AG04450 (cell line): ENCODE data around the gene PC. TPM values are rescaled to one million over a fixed set of nuclear protein-coding genes. Genes with fewer than 3 reads are reported as not detected.

ENCODE experiments used
- CTCF ChIA-PET: fragments of 300-600, 350-600 bp; formaldehyde crosslinking; extraction: SDS; loops from one replicate; lab custom pipeline; 2022; ENCODE audit warnings: antibody characterized with exemption, inconsistent platforms; lab: Charles Lee
- POLR2A ChIA-PET: fragments of 350-600 bp; formaldehyde crosslinking; extraction: SDS; loops from one replicate; lab custom pipeline; 2021; ENCODE audit warnings: antibody characterized with exemption, inconsistent platforms; lab: Yijun Ruan, JAX
- DNase-seq: peaks from one replicate; pipeline ENCODE4 v3.0.0-alpha.2; 2011; ENCODE audit warnings: low read depth, low spot score
- H3K27ac ChIP-seq: one replicate; pipeline ENCODE4 v1.5.1; 2012; ENCODE audit warnings: low read depth, low read length, control low read depth
- H3K27me3 ChIP-seq: one replicate; pipeline ENCODE4 v1.6.0; 2012; ENCODE audit warnings: low read length; ENCODE audit not compliant: control insufficient read depth, insufficient read depth
- H3K4me3 ChIP-seq: 2 replicates; pipeline ENCODE4 v1.5.1; 2011; ENCODE audit warnings: mild to moderate bottlenecking, low read depth, low read length, control low read depth
- H3K9me3 ChIP-seq: 2 replicates; pipeline ENCODE4 v1.5.1; 2012; ENCODE audit warnings: low read length; ENCODE audit not compliant: control insufficient read depth, insufficient read depth
- CTCF ChIP-seq: IDR thresholded peaks from 2 replicates; pipeline ENCODE4 v1.5.1; 2011; ENCODE audit warnings: low read depth, low read length, control low read depth, inconsistent platforms
- polyA plus RNA-seq: library from polyadenylated mRNA; depleted of rRNA; stranded (reverse); fragments of >200 nt; gene quantifications from 2 replicates; pipeline ENCODE4 v1.2.3, GENCODE V29; 2011

Gene PC
- polyA plus RNA-seq, 1 experiment: 12.1 TPM

GRCh38 chr11:66875378-66875777 is 82.8 kb downstream of the PC start:
- Histone ChIP-seq H3K4me3 (no peak overlapping the region), H3K27ac (no peak overlapping the region), H3K9me3 (no peaks in the 10 kb centered on the region; the same call in 1 of the 2 replicates), H3K27me3 (no peaks in the 10 kb centered on the region)
- TF ChIP-seq CTCF: no peak
- no peak for DNase-seq
- ChIA-PET CTCF (no interaction called here), POLR2A (no interaction called here)

DNA sequence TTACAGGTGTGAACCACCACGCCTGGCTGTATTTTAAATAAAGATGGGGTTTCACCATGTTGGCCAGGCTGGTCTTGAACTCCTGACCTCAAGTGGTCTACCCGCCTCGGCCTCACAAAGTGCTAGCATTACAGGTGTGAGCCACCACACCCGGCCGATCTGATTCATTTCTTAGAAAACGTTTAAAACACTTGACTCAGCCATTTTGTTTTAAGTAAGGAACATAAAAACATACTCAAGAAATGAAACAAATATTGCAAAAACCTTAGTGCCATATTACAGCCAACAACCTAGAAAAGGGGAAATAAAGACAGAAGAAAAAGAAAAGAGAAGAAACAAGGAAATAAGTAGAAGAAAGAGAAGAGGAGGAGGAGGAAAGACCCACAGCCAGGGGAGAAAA is 84.0 kb downstream of the PC start:
- POLR2A ChIA-PET: no interaction called here
- no peak for DNase-seq
- no peak for TF ChIP-seq CTCF
- Histone ChIP-seq H3K4me3 (no peak overlapping the region), H3K27ac (no peak overlapping the region), H3K9me3 (no peaks in the 10 kb centered on the region; the same call in 1 of the 2 replicates), H3K27me3 (no peaks in the 10 kb centered on the region)
- CTCF ChIA-PET: no interaction called here

DNA sequence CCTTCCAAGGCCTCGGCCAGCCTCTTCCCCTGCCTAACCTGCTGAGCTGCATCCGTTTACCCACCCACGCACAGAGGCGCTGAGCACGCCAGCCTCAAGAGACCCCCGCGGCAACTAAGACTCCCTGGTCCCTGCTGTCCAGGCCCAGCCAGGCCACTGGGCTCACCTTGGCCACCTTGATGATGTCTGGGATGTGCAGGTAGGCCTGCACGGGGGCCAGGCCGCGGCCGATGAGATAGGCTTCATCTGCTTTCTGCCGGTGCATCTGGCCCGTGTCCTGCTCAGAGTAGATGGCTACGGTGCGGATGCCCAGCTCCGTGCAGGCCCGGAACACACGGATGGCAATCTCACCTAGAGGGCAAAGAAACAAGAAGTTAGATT is 86.7 kb downstream of the PC start:
- no peak overlapping the region for H3K4me3 ChIP-seq
- no peak for TF ChIP-seq CTCF
- H3K27ac ChIP-seq: no peak overlapping the region
- no peak for DNase-seq
- H3K9me3 ChIP-seq: no peaks in the 10 kb centered on the region; the same call in 1 of the 2 replicates
- ChIA-PET CTCF (no interaction called here), POLR2A (no interaction called here)
- no peaks in the 10 kb centered on the region for H3K27me3 ChIP-seq

DNA sequence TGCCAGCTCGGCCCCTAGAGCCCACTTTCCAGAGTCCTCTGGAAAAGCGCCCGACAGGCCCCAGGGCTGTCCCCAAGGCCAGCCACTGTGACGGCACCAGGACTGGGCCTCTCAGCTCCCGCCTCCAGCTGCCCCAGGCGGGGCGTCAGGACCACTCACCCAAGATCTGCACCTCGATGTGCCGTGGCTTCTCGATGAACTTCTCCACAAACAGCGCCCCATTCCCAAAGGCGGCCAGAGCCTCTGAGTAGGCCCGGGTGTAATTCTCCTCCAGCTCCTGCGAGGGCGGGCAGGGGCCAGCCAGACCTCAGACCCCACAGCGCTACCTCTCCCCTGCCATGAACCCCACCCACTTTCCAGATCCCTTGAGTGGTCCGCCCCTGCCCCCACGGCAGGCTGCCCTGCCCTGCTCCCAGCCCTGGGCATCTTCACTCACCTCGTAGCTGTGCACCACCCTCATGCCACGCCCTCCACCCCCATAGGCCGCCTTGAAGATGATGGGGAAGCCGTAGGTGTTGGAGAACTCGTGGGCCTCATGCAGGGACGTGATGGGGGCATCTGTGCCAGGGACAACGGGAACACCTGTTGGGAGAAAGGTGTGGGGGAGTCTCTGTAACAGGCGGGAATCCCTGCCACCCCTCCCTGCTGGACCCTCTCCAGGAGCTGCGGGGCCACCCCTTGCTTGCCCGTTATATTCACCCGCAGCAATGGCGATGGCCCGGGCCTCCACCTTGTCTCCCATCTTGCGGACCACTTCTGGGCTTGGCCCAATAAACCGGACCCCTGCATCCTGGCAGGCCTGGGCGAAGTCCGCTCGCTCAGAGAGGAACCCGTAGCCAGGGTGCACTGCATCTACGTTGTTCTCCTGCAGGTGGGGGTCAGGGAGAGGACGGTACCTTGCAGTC is 87.3 kb downstream of the PC start:
- no peak for DNase-seq
- ChIA-PET POLR2A (no interaction called here), CTCF (no interaction called here)
- Histone ChIP-seq H3K27ac (no peak overlapping the region), H3K9me3 (no peaks in the 10 kb centered on the region; the same call in 1 of the 2 replicates), H3K27me3 (no peaks in the 10 kb centered on the region), H3K4me3 (no peak overlapping the region)
- no peak for TF ChIP-seq CTCF

DNA sequence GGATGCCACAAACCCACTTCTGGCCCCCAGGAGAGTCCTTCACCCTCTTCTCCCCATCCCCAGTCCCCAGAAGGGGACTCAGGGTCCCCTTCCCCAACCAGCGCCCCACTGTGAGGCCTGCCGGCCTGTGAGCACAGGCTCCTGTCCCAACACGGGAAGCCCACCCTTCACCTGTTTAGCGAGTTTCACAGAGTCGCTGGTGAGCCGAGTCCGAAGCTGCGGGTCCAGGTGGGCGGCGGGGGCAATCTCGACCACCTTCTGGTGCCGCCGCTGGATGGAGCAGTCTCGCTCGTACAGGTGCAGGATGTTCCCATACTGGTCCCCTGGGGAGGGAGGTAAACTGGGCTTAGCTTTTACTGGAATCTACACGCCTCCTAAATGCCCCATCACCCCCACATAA is 88.1 kb downstream of the PC start:
- POLR2A ChIA-PET: no interaction called here
- H3K27me3 ChIP-seq: no peaks in the 10 kb centered on the region
- H3K9me3 ChIP-seq: no peaks in the 10 kb centered on the region; the same call in 1 of the 2 replicates
- no peak overlapping the region for H3K4me3 ChIP-seq
- no peak overlapping the region for H3K27ac ChIP-seq
- no peak for TF ChIP-seq CTCF
- DNase-seq: no peak
- CTCF ChIA-PET: no interaction called here
